HEK293 (cell line): ENCODE measurements around the gene PDF.

Source experiments
- BCL11B ChIP-seq: fragments of 450-650 bp; formaldehyde crosslinking; IDR thresholded peaks from 2 replicates; pipeline ENCODE4 v1.5.1; 2016; ENCODE audit warnings: low read depth, missing biosample characterization, missing genetic modification characterization
- ELK4 ChIP-seq: IDR thresholded peaks from 2 replicates; pipeline ENCODE4 v1.6.1; 2011; ENCODE audit warnings: mild to moderate bottlenecking, low read depth, low read length, borderline replicate concordance
- GLI2 ChIP-seq: fragments of 450-650 bp; formaldehyde crosslinking; IDR thresholded peaks from 2 replicates; pipeline ENCODE4; 2017; ENCODE audit warnings: missing biosample characterization, missing genetic modification characterization, low read depth, borderline replicate concordance
- INSM2 ChIP-seq: fragments of 450-650 bp; formaldehyde crosslinking; IDR thresholded peaks from 2 replicates; pipeline ENCODE4 v1.5.1; 2016; ENCODE audit warnings: missing biosample characterization, missing genetic modification characterization
- KLF17 ChIP-seq: fragments of 450-650 bp; formaldehyde crosslinking; IDR thresholded peaks from 2 replicates; pipeline ENCODE4 v1.5.1; 2016; ENCODE audit warnings: missing biosample characterization, missing genetic modification characterization
- MYNN ChIP-seq: fragments of 450-650 bp; formaldehyde crosslinking; IDR thresholded peaks from 2 replicates; pipeline ENCODE4 v1.5.1; 2016; ENCODE audit warnings: missing biosample characterization, missing genetic modification characterization, borderline replicate concordance
- SP2 ChIP-seq: fragments of 450-650 bp; formaldehyde crosslinking; IDR thresholded peaks from 2 replicates; pipeline ENCODE4 v1.5.1; 2016; ENCODE audit warnings: missing biosample characterization, missing genetic modification characterization
- ZBTB44 ChIP-seq: fragments of 450-650 bp; IDR thresholded peaks from 2 replicates; pipeline ENCODE4 v1.5.1; 2018; ENCODE audit warnings: missing biosample characterization, mild to moderate bottlenecking, missing genetic modification characterization
- ZBTB7A ChIP-seq: fragments of 450-650 bp; formaldehyde crosslinking; IDR thresholded peaks from 2 replicates; pipeline ENCODE4 v1.5.1; 2016; ENCODE audit warnings: low read depth, missing biosample characterization, missing genetic modification characterization
- ZFP41 ChIP-seq: fragments of 450-650 bp; formaldehyde crosslinking; IDR thresholded peaks from 2 replicates; pipeline ENCODE4 v1.5.1; 2016; ENCODE audit warnings: missing biosample characterization, missing genetic modification characterization, borderline replicate concordance
- ZNF114 ChIP-seq: fragments of 450-650 bp; formaldehyde crosslinking; IDR thresholded peaks from 2 replicates; pipeline ENCODE4 v1.5.0; 2017; ENCODE audit warnings: missing biosample characterization, missing genetic modification characterization
- ZNF121 ChIP-seq: fragments of 450-650 bp; formaldehyde crosslinking; IDR thresholded peaks from 2 replicates; pipeline ENCODE4 v1.5.1; 2016; ENCODE audit warnings: missing biosample characterization, missing genetic modification characterization
- ZNF132 ChIP-seq: fragments of 450-650 bp; formaldehyde crosslinking; IDR thresholded peaks from 2 replicates; pipeline ENCODE4 v1.5.1; 2017; ENCODE audit warnings: missing biosample characterization, missing genetic modification characterization, borderline replicate concordance
- ZNF133 ChIP-seq: fragments of 450-650 bp; formaldehyde crosslinking; IDR thresholded peaks from 2 replicates; pipeline ENCODE4 v1.5.1; 2016; ENCODE audit warnings: missing biosample characterization, missing genetic modification characterization
- ZNF211 ChIP-seq: fragments of 450-650 bp; formaldehyde crosslinking; IDR thresholded peaks from 2 replicates; pipeline ENCODE4 v1.5.1; 2016; ENCODE audit warnings: low read depth, missing biosample characterization, missing genetic modification characterization
- ZNF248 ChIP-seq: fragments of 450-650 bp; formaldehyde crosslinking; IDR thresholded peaks from 2 replicates; pipeline ENCODE4 v1.5.1; 2017; ENCODE audit warnings: missing biosample characterization, missing genetic modification characterization
- ZNF280C ChIP-seq: fragments of 450-650 bp; formaldehyde crosslinking; IDR thresholded peaks from 2 replicates; pipeline ENCODE4 v1.5.1; 2016; ENCODE audit warnings: missing biosample characterization, missing genetic modification characterization
- ZNF423 ChIP-seq: fragments of 450-650 bp; formaldehyde crosslinking; IDR thresholded peaks from 2 replicates; pipeline ENCODE4 v1.5.1; 2016; ENCODE audit warnings: missing biosample characterization, missing genetic modification characterization
- ZNF600 ChIP-seq: fragments of 450-650 bp; formaldehyde crosslinking; IDR thresholded peaks from 2 replicates; pipeline ENCODE4 v1.5.1; 2016; ENCODE audit warnings: missing biosample characterization, missing genetic modification characterization
- ZNF677 ChIP-seq: fragments of 450-650 bp; IDR thresholded peaks from 2 replicates; pipeline ENCODE4 v1.5.0; 2018; ENCODE audit warnings: missing biosample characterization, mild to moderate bottlenecking, missing genetic modification characterization, moderate library complexity
- TF ChIP-seq, protein P1 (sequence below): fragments of 450-650 bp; formaldehyde crosslinking; conservative IDR thresholded peaks from 2 replicates; pipeline ENCODE4 v1.5.1; 2016; ENCODE audit warnings: low read depth, missing biosample characterization, missing genetic modification characterization
- TF ChIP-seq, protein P2 (sequence below): fragments of 450-650 bp; formaldehyde crosslinking; IDR thresholded peaks from 2 replicates; pipeline ENCODE4 v1.5.1; 2016; ENCODE audit warnings: missing biosample characterization, missing genetic modification characterization

PDF gene

DNA sequence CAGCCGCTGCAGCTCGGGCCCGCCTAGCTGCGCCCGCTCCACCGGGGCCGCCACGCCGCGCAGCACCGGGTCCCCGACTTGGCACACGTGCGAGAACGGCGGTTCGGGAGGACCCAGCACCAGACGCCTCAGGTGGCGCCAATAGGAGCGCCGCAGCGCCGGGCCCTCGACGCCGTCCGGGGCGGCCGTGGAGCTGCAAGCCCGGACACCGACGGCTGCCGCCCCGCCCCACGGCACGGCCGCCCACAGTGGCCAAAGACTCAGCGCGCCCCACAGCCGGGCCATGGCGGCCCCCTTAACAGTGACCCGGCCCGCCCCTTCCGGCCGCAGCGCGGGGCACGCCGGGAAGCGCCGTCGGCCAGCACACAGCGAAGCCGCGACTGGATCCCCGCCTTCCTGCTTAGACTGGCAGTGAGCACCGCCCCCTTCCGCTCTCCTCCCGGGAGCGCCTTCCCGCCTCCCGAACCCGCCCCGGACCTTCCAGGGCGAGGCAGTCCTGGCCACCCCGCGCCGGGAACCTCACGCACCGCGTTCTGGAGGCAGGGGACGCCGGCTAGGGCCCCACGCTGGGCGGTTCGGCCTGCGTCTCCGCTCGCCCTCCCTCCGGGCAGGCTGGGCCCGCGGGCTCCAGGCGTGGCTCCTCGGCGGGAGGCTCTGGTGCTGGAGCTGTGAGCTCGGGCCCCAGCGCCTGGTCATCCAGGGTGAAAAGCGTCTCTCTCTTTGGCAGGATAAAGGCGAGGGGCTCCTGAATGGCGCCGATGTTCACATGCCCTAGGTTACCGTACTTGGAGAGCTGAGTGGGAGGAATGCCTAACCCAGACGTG is at the start of gene PDF (continued):
- TF ChIP-seq, protein P1, sequence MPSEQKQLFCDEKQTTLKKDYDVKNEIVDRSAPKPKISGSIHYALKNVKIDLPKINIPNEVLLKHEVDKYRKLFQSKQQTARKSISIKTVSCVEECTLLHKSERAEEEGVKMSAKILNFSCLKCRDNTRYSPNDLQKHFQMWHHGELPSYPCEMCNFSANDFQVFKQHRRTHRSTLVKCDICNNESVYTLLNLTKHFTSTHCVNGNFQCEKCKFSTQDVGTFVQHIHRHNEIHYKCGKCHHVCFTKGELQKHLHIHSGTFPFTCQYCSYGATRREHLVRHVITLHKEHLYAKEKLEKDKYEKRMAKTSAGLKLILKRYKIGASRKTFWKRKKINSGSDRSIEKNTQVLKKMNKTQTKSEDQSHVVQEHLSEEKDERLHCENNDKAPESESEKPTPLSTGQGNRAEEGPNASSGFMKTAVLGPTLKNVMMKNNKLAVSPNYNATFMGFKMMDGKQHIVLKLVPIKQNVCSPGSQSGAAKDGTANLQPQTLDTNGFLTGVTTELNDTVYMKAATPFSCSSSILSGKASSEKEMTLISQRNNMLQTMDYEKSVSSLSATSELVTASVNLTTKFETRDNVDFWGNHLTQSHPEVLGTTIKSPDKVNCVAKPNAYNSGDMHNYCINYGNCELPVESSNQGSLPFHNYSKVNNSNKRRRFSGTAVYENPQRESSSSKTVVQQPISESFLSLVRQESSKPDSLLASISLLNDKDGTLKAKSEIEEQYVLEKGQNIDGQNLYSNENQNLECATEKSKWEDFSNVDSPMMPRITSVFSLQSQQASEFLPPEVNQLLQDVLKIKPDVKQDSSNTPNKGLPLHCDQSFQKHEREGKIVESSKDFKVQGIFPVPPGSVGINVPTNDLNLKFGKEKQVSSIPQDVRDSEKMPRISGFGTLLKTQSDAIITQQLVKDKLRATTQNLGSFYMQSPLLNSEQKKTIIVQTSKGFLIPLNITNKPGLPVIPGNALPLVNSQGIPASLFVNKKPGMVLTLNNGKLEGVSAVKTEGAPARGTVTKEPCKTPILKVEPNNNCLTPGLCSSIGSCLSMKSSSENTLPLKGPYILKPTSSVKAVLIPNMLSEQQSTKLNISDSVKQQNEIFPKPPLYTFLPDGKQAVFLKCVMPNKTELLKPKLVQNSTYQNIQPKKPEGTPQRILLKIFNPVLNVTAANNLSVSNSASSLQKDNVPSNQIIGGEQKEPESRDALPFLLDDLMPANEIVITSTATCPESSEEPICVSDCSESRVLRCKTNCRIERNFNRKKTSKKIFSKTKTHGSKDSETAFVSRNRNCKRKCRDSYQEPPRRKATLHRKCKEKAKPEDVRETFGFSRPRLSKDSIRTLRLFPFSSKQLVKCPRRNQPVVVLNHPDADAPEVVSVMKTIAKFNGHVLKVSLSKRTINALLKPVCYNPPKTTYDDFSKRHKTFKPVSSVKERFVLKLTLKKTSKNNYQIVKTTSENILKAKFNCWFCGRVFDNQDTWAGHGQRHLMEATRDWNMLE (tag by site-specific recombination): peak; percentile 18; the same call in 1 of the 2 replicates
- TF ChIP-seq ZNF133 (tag by site-specific recombination) (no peak), ZNF114 (tag by site-specific recombination) (no peak), ZNF211 (tag by site-specific recombination) (no peak), INSM2 (tag by site-specific recombination) (no peak), ZBTB7A (no peak), KLF17 (tag by site-specific recombination) (peak; percentile 48; the same call in 1 of the 2 replicates), ZNF600 (tag by site-specific recombination) (peak; percentile 92), GLI2 (tag by site-specific recombination) (no peak), ZNF132 (tag by site-specific recombination) (no peak), MYNN (tag by site-specific recombination) (no peak), ELK4 (peak; percentile 53; the same call in 1 of the 2 replicates), ZNF423 (tag by site-specific recombination) (no peak), ZNF280C (tag by site-specific recombination) (no peak), ZNF121 (no peak), ZNF248 (tag by site-specific recombination) (no peak), SP2 (tag by site-specific recombination) (peak; percentile 97), ZFP41 (tag by site-specific recombination) (no peak), ZBTB44 (tag by site-specific recombination) (0 out of 2 replicates have a peak, but pooled peaks have one; percentile 25), ZNF677 (tag by site-specific recombination) (peak; percentile 29; the same call in 1 of the 2 replicates), BCL11B (tag by site-specific recombination) (no peak)
- TF ChIP-seq, protein P2, sequence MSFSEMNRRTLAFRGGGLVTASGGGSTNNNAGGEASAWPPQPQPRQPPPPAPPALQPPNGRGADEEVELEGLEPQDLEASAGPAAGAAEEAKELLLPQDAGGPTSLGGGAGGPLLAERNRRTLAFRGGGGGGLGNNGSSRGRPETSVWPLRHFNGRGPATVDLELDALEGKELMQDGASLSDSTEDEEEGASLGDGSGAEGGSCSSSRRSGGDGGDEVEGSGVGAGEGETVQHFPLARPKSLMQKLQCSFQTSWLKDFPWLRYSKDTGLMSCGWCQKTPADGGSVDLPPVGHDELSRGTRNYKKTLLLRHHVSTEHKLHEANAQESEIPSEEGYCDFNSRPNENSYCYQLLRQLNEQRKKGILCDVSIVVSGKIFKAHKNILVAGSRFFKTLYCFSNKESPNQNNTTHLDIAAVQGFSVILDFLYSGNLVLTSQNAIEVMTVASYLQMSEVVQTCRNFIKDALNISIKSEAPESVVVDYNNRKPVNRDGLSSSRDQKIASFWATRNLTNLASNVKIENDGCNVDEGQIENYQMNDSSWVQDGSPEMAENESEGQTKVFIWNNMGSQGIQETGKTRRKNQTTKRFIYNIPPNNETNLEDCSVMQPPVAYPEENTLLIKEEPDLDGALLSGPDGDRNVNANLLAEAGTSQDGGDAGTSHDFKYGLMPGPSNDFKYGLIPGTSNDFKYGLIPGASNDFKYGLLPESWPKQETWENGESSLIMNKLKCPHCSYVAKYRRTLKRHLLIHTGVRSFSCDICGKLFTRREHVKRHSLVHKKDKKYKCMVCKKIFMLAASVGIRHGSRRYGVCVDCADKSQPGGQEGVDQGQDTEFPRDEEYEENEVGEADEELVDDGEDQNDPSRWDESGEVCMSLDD (tag by site-specific recombination): no peak
